Testis (tissue), 3 donors: ENCODE results near the gene TMEM255B. TPM values are rescaled to one million over a fixed set of nuclear protein-coding genes. Genes with fewer than 3 reads are reported as not detected.
A peak's percentile ranks its signal among the peaks of the same experiment; 100 is the strongest.
"Not testable (repeated sequence)": the region's sequence is repeated elsewhere in the genome, so short reads cannot be mapped to it uniquely, and the experiment has no call there.

ENCODE experiments used
- DNase-seq: peaks from one replicate; pipeline ENCODE4 v3.0.0-alpha.2; 2019
- H3K27ac ChIP-seq, 2 donors: fragments of 200-600 bp; sonication (generic); one replicate each; pipeline ENCODE4 v1.5.1; 2019
- H3K27me3 ChIP-seq: fragments of 200-600 bp; sonication (generic); one replicate; pipeline ENCODE4 v1.5.1; 2019
- H3K36me3 ChIP-seq: fragments of 200-600 bp; sonication (generic); one replicate; pipeline ENCODE4 v1.5.1; 2017; ENCODE audit warnings: low read depth; ENCODE audit errors: missing control alignments
- H3K4me1 ChIP-seq: fragments of 200-600 bp; sonication (generic); one replicate; pipeline ENCODE4 v1.5.1; 2019
- H3K4me3 ChIP-seq, 2 donors: fragments of 200-600 bp; sonication (generic); one replicate each; pipeline ENCODE4 v1.5.1; 2017 to 2019
- H3K9me3 ChIP-seq: fragments of 200-600 bp; sonication (generic); one replicate; pipeline ENCODE4 v1.5.1; 2017
- CTCF ChIP-seq, 3 experiments: fragments of 450-650 bp in 2 of 3; fragments of 200-600 bp in 1 of 3; sonication (generic) in 1 of 3; IDR thresholded peaks; one replicate each; pipeline ENCODE4 v1.5.1; 2016 to 2019; ENCODE audit warnings: antibody characterized with exemption in 3 of 3, mild to moderate bottlenecking in 2 of 3, moderate library complexity in 1 of 3
- POLR2A ChIP-seq: fragments of 450-650 bp; IDR thresholded peaks from one replicate; pipeline ENCODE4 v1.6.1; 2017; ENCODE audit warnings: antibody characterized with exemption, mild to moderate bottlenecking, moderate library complexity
- WGBS, 2 donors: methylation state at CpG; one replicate each; pipeline ENCODE4 v1.1.5; 2018; 5-methylcytosine and 5-hydroxymethylcytosine counted together
- intact Hi-C: fragments of 100-400 bp; cut with DNase I; formaldehyde crosslinking; loops from one replicate; pipeline ENCODE4 v1.15.1; 2023; ENCODE audit warnings: low total_unique reads
- polyA plus RNA-seq: library from polyadenylated mRNA; stranded (reverse); fragments of 350-450 nt; fragmentation: Illumina TruSeq; extraction: RNeasy Lipid Tissue Mini Kit (QIAGEN cat#74804); gene quantifications from one replicate; pipeline ENCODE4 v1.2.3, GENCODE V29; 2014; ENCODE audit warnings: low read depth, low replicate concordance; ENCODE audit not compliant: insufficient read depth
- total RNA-seq, 2 donors: library from RNA; depleted of rRNA; stranded (reverse); fragments of >200 nt; gene quantifications; one replicate each; pipeline ENCODE4 v1.2.3, GENCODE V29; 2016

Gene TMEM255B
- total and polyA plus RNA-seq, 3 donors from 2014 or later: 6.9 to 10.9 (median 7.5) TPM

- H3K27ac ChIP-seq: peak overlapping the region in 1 of 2 donors; percentile 68
- intact Hi-C loops: no loop called here
- no peaks in the 10 kb centered on the region for H3K36me3 ChIP-seq
- peak overlapping the region; percentile 34 to 49 for H3K4me3 ChIP-seq
- DNase-seq: peak; percentile 84
- H3K4me1 ChIP-seq: peaks cover 4% of the 10 kb centered on the region
- H3K27me3 ChIP-seq: no peaks in the 10 kb centered on the region
- 0 to 1% methylated on average over 1 to 30 of the region's 36 CpGs for WGBS, 2 donors
- TF ChIP-seq CTCF (IDR thresholded peaks at IDR 0.05) (peak; percentile 72 to 91 (median 82)), POLR2A (no peak)
- H3K9me3 ChIP-seq: no peaks in the 10 kb centered on the region
Measured at GRCh38 chr13:113724780-113725315, 34.2 kb upstream of the TMEM255B start.

- peak; percentile 69 for DNase-seq
- intact Hi-C loops, H3K36me3 ChIP-seq, H3K27ac ChIP-seq, H3K27me3 ChIP-seq, H3K4me1 ChIP-seq, H3K9me3 ChIP-seq: not testable (repeated sequence)
- no CpG with 5 or more reads among the region's 75 CpGs for WGBS, 2 donors
- peak overlapping the region in 1 of 2 donors; percentile 49 for H3K4me3 ChIP-seq
Measured at GRCh38 chr13:113725329-113726105, 33.5 kb upstream of the TMEM255B start.

- H3K36me3 ChIP-seq, DNase-seq, H3K9me3 ChIP-seq, H3K4me1 ChIP-seq, H3K27me3 ChIP-seq, intact Hi-C loops: not testable (repeated sequence)
- WGBS, 2 donors: 32% methylated on average over 20 of the region's 54 CpGs; no CpG with 5 or more reads in 1 of the 2 donors
- peak overlapping the region; percentile 65 to 75 for H3K27ac ChIP-seq
- H3K4me3 ChIP-seq: peak overlapping the region in 1 of 2 donors; percentile 39
Measured at GRCh38 chr13:113726106-113726821, 32.8 kb upstream of the TMEM255B start.

- TF ChIP-seq CTCF (IDR thresholded peaks at IDR 0.05) (no peak), POLR2A (no peak)
- intact Hi-C loops: no loop called here
- 70 to 85% methylated on average over 4 to 5 of the region's 10 CpGs for WGBS, 2 donors
- Histone ChIP-seq H3K36me3 (no peaks in the 10 kb centered on the region), H3K27me3 (no peaks in the 10 kb centered on the region), H3K9me3 (no peaks in the 10 kb centered on the region), H3K27ac (peak overlapping the region in 1 of 2 donors; percentile 75), H3K4me3 (no peak overlapping the region), H3K4me1 (peaks cover 4% of the 10 kb centered on the region)
- DNase-seq: no peak
Measured at GRCh38 chr13:113726961-113727411, 32.0 kb upstream of the TMEM255B start.

GRCh38 chr13:113728571-113729054 lies 30.4 kb upstream of the TMEM255B start:
- no peak for TF ChIP-seq POLR2A
- TF ChIP-seq CTCF (IDR thresholded peaks at IDR 0.05): no peak
- H3K4me1 ChIP-seq: peaks cover 4% of the 10 kb centered on the region
- intact Hi-C loops: no loop called here
- no peak for DNase-seq
- H3K27me3 ChIP-seq: no peaks in the 10 kb centered on the region
- 88 to 90% methylated on average over 15 to 16 of the region's 16 CpGs for WGBS, 2 donors
- H3K4me3 ChIP-seq: no peak overlapping the region
- no peak overlapping the region for H3K27ac ChIP-seq
- H3K36me3 ChIP-seq: no peaks in the 10 kb centered on the region
- no peaks in the 10 kb centered on the region for H3K9me3 ChIP-seq
